ENCODE measurements around the gene EYA3. TPM values are rescaled to one million over a fixed set of nuclear protein-coding genes. Genes with fewer than 3 reads are reported as not detected.

The EYA3 gene
- total and polyA plus RNA-seq, 2 donors (not counting 3 experiments of a cell fraction or from before 2014, with no cell fraction given) = 12.7 to 33.0 TPM

DNA sequence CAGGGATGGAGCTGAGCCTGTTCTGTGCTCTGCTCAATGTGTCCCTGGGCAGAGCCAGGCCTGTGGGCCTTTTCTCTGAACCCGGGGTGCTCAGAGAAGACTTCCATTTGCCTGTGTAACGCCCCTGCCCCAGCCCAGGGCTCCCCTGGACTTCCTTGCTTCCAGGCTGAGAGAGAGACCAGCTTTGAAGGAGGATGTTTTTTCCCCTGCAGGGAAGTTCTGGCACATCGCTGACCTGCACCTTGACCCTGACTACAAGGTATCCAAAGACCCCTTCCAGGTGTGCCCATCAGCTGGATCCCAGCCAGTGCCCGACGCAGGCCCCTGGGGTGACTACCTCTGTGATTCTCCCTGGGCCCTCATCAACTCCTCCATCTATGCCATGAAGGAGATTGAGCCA lies 143.4 kb downstream of the EYA3 start:
- H3K9me1 ChIP-seq (replicated peaks; ENCODE audit: control insufficient read depth, extremely low read depth, insufficient read depth, low read length) = no peaks in the 10 kb centered on the region
- dilution Hi-C loops (cut with MboI; ENCODE audit: extremely low pct_ligation_motif_present, low sequenced_read_pairs) = no loop called here
- H4K20me1 ChIP-seq (replicated peaks; ENCODE audit: control insufficient read depth, extremely low read depth, insufficient read depth, low read length) = no peaks in the 10 kb centered on the region
- no peak overlapping the region for H2AFZ ChIP-seq (ENCODE audit: low read depth, low read length)
- H3K4me3 ChIP-seq (replicated peaks in 1 of 3; ENCODE audit: insufficient read depth in 1 of 3, low read depth in 1 of 3, low read length in 3 of 3) = no peak overlapping the region
- no TSS peak for BruUV-seq (replicated peaks)
- peaks cover 7% of the 10 kb centered on the region for H3K4me1 ChIP-seq (ENCODE audit: control insufficient read depth, extremely low read depth, insufficient read depth, low read length)
- CTCF ChIA-PET = interaction anchor here (1.2 to 2.1 kb wide), 2 partner anchors 35 to 87 kb away, joined by 3 to 10 read pairs; no protein-coding TSS in a partner anchor
- no peaks in the 10 kb centered on the region for H3K9me3 ChIP-seq (replicated peaks; ENCODE audit: control insufficient read depth, insufficient read depth, low read length)
- no peaks in the 10 kb centered on the region for H3K36me3 ChIP-seq (ENCODE audit: control insufficient read depth in 2 of 2, extremely low read depth in 1 of 2, insufficient read depth in 2 of 2, low read length in 2 of 2)
- POLR2A ChIA-PET = no interaction called here
- intact Hi-C loops (cut with micrococcal nuclease) = no loop called here
- no peaks in the 10 kb centered on the region for H3K27me3 ChIP-seq (ENCODE audit: control insufficient read depth in 2 of 2, insufficient read depth in 2 of 2, low read length in 2 of 2)
- TF ChIP-seq FOS (IDR thresholded peaks at IDR 0.05; ENCODE audit: borderline replicate concordance, insufficient read depth, low read length) (no peak), EZH2 (IDR thresholded peaks at IDR 0.05; ENCODE audit: borderline replicate concordance, low read depth, low read length, severe bottlenecking) (no peak), POLR2A (IDR thresholded peaks at IDR 0.05; ENCODE audit: low read depth, low read length) (no peak), MYC (IDR thresholded peaks at IDR 0.05; ENCODE audit: low read depth, low read length) (no peak), POLR2AphosphoS5 (IDR thresholded peaks at IDR 0.05; ENCODE audit: insufficient read depth, low read depth, low read length) (no peak), JUN (IDR thresholded peaks at IDR 0.05; ENCODE audit: borderline replicate concordance, insufficient read depth, insufficient read length, low read depth) (no peak), GATA2 (IDR thresholded peaks at IDR 0.05; ENCODE audit: insufficient read depth, insufficient read length, low read depth, low read length) (no peak)
- TF ChIP-seq, protein P1, sequence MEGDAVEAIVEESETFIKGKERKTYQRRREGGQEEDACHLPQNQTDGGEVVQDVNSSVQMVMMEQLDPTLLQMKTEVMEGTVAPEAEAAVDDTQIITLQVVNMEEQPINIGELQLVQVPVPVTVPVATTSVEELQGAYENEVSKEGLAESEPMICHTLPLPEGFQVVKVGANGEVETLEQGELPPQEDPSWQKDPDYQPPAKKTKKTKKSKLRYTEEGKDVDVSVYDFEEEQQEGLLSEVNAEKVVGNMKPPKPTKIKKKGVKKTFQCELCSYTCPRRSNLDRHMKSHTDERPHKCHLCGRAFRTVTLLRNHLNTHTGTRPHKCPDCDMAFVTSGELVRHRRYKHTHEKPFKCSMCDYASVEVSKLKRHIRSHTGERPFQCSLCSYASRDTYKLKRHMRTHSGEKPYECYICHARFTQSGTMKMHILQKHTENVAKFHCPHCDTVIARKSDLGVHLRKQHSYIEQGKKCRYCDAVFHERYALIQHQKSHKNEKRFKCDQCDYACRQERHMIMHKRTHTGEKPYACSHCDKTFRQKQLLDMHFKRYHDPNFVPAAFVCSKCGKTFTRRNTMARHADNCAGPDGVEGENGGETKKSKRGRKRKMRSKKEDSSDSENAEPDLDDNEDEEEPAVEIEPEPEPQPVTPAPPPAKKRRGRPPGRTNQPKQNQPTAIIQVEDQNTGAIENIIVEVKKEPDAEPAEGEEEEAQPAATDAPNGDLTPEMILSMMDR (IDR thresholded peaks at IDR 0.05; ENCODE audit: extremely low read depth in 1 of 2, insufficient read depth in 1 of 2, low read depth in 1 of 2, low read length in 2 of 2) = no peak
- TF ChIP-seq, protein P2, sequence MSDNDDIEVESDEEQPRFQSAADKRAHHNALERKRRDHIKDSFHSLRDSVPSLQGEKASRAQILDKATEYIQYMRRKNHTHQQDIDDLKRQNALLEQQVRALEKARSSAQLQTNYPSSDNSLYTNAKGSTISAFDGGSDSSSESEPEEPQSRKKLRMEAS (IDR thresholded peaks at IDR 0.05; ENCODE audit: insufficient read depth, insufficient read length) = no peak
- FAIRE-seq = no peak
- H3K9ac ChIP-seq (replicated peaks; ENCODE audit: extremely low read depth, insufficient read depth, low read length) = no peak overlapping the region
- H3K4me2 ChIP-seq (ENCODE audit: insufficient read depth, low read length) = no peak overlapping the region
- no peak overlapping the region for H3K27ac ChIP-seq (ENCODE audit: insufficient read depth, low read depth, low read length)
- DNase-seq (ENCODE audit: low read depth, low spot score) = no peak
- no peaks in the 10 kb centered on the region for H3K79me2 ChIP-seq (ENCODE audit: control insufficient read depth, insufficient read depth, low read length)

Measured in endothelial cell of umbilical vein (primary cell).